HL-60 (cell line): ENCODE measurements around the gene ANKS1B.

Source experiments
- DNase-seq, 2 experiments: peaks; one replicate each; pipeline ENCODE4 v3.0.0-alpha.2; 2010 to 2020; ENCODE audit warnings: low read depth in 1 of 2, low spot score in 1 of 2
- H3K27ac ChIP-seq: fragments of 250-450 bp; sonication (Bioruptor Pico); replicated peaks from 2 replicates; pipeline ENCODE4 v1.5.1; 2020; ENCODE audit warnings: mild to moderate bottlenecking, moderate library complexity
- H3K27me3 ChIP-seq: fragments of 250-450 bp; sonication (Bioruptor Pico); 2 replicates; pipeline ENCODE4 v1.5.1; 2021; ENCODE audit warnings: mild to moderate bottlenecking, moderate library complexity; ENCODE audit not compliant: insufficient read depth, poor library complexity, severe bottlenecking
- H3K4me3 ChIP-seq: replicated peaks from 2 replicates; pipeline ENCODE4 v1.5.1; 2011; ENCODE audit warnings: mild to moderate bottlenecking, control low read depth, low read length; ENCODE audit not compliant: insufficient read depth
- CTCF ChIP-seq: IDR thresholded peaks from one replicate; pipeline ENCODE4 v1.5.1; 2011; ENCODE audit warnings: low read length, control low read depth, inconsistent platforms; ENCODE audit not compliant: insufficient read depth
- GABPA ChIP-seq: IDR thresholded peaks from 2 replicates; pipeline ENCODE4 v1.6.1; 2012; ENCODE audit warnings: low read depth
- POLR2AphosphoS5 ChIP-seq: IDR thresholded peaks from 2 replicates; pipeline ENCODE4 v1.6.1; 2012; ENCODE audit warnings: low read depth
- REST ChIP-seq: IDR thresholded peaks from 2 replicates; pipeline ENCODE4 v1.6.1; 2012; ENCODE audit warnings: low read depth; ENCODE audit not compliant: insufficient replicate concordance
- SPI1 ChIP-seq: IDR thresholded peaks from 2 replicates; pipeline ENCODE4 v1.6.1; 2012; ENCODE audit warnings: low read depth, mild to moderate bottlenecking, borderline replicate concordance

Gene ANKS1B

GRCh38 chr12:99154983-99155336, 829.8 kb downstream of the ANKS1B start:
- peaks cover 4% of the 10 kb centered on the region for H3K27me3 ChIP-seq
- H3K27ac ChIP-seq: no peak overlapping the region
- H3K4me3 ChIP-seq: no peak overlapping the region
- DNase-seq: no peak
- no peak for TF ChIP-seq GABPA
- no peak for TF ChIP-seq SPI1
- no peak for TF ChIP-seq CTCF
- TF ChIP-seq POLR2AphosphoS5: no peak
- no peak for TF ChIP-seq REST

GRCh38 chr12:99154216-99154982, 830.3 kb downstream of the ANKS1B start:
- TF ChIP-seq CTCF (no peak), SPI1 (no peak), POLR2AphosphoS5 (no peak), GABPA (no peak), REST (no peak)
- no peak for DNase-seq
- Histone ChIP-seq H3K4me3 (no peak overlapping the region), H3K27me3 (peaks cover 4% of the 10 kb centered on the region), H3K27ac (no peak overlapping the region)

GRCh38 chr12:99153293-99153692, 831.4 kb downstream of the ANKS1B start:
- peaks cover 4% of the 10 kb centered on the region for H3K27me3 ChIP-seq
- no peak overlapping the region for H3K4me3 ChIP-seq
- no peak for DNase-seq
- no peak for TF ChIP-seq GABPA
- TF ChIP-seq CTCF: no peak
- TF ChIP-seq POLR2AphosphoS5: no peak
- no peak for TF ChIP-seq SPI1
- no peak for TF ChIP-seq REST
- H3K27ac ChIP-seq: no peak overlapping the region
